A673 (cell line): Measurements from ENCODE around the gene EXT2. TPM values are rescaled to one million over a fixed set of nuclear protein-coding genes. Genes with fewer than 3 reads are reported as not detected.

ENCODE experiments used
- BruUV-seq: library from RNA; stranded (reverse); fragments of 400-500 nt; replicated peaks from 2 replicates; lab custom pipeline; 2021; lab: Mats Ljungman, UMichigan
- CTCF ChIA-PET: fragments of 300-600 bp; sonication (Branson Sonifier 250); formaldehyde crosslinking; loops from one replicate; lab custom pipeline; 2022; ENCODE audit warnings: antibody characterized with exemption; lab: Charles Lee
- POLR2A ChIA-PET: fragments of 300-600 bp; sonication (Branson Sonifier 250); formaldehyde crosslinking; loops from one replicate; lab custom pipeline; 2022; ENCODE audit warnings: antibody characterized with exemption; ENCODE audit not compliant: low non-redundant PET; lab: Charles Lee
- DNase-seq: peaks from one replicate; pipeline ENCODE4 v3.0.0-alpha.2; 2015; ENCODE audit warnings: low spot score
- H3K27ac ChIP-seq: fragments of 200-600 bp; sonication (generic); 2 replicates; pipeline ENCODE4 v1.5.1; 2016; ENCODE audit warnings: mixed run types, low read depth, mild to moderate bottlenecking, mixed read lengths, antibody characterized with exemption, low read length; ENCODE audit not compliant: poor library complexity, severe bottlenecking
- H3K27me3 ChIP-seq: fragments of 200-600 bp; sonication (generic); replicated peaks from 2 replicates; pipeline ENCODE4 v1.6.1; 2017; ENCODE audit warnings: mixed run types, low read depth, mild to moderate bottlenecking, mixed read lengths, antibody characterized with exemption, low read length; ENCODE audit not compliant: insufficient read depth, poor library complexity
- H3K36me3 ChIP-seq: fragments of 200-600 bp; sonication (generic); 2 replicates; pipeline ENCODE4 v1.6.1; 2016; ENCODE audit warnings: mixed run types, mild to moderate bottlenecking, mixed read lengths, antibody characterized with exemption, low read length; ENCODE audit not compliant: insufficient read depth, poor library complexity, severe bottlenecking
- H3K4me1 ChIP-seq: fragments of 200-600 bp; sonication (generic); 2 replicates; pipeline ENCODE4 v1.6.1; 2017; ENCODE audit warnings: mixed run types, mild to moderate bottlenecking, mixed read lengths, antibody characterized with exemption, low read length; ENCODE audit not compliant: insufficient read depth, poor library complexity, severe bottlenecking
- H3K4me3 ChIP-seq: fragments of 200-600 bp; sonication (generic); 2 replicates; pipeline ENCODE4 v1.5.1; 2016; ENCODE audit warnings: low read depth, mixed run types, mild to moderate bottlenecking, mixed read lengths, low read length; ENCODE audit not compliant: poor library complexity, severe bottlenecking
- H3K9me3 ChIP-seq: fragments of 200-600 bp; sonication (generic); 2 replicates; pipeline ENCODE4 v1.6.1; 2016; ENCODE audit warnings: mixed run types, low read depth, mild to moderate bottlenecking, mixed read lengths, antibody characterized with exemption, low read length; ENCODE audit not compliant: poor library complexity, severe bottlenecking
- EZH2 ChIP-seq: fragments of 200-600 bp; sonication (generic); IDR thresholded peaks from 2 replicates; pipeline ENCODE4 v1.6.1; 2017; ENCODE audit warnings: borderline replicate concordance, low read depth, mild to moderate bottlenecking, mixed read lengths, antibody characterized with exemption, low read length; ENCODE audit not compliant: poor library complexity, severe bottlenecking
- intact Hi-C: fragments of 100-400 bp; cut with micrococcal nuclease; formaldehyde crosslinking; loops from one replicate; pipeline ENCODE4 v1.10.0; 2022; ENCODE audit not compliant: unreplicated experiment
- total RNA-seq: library from RNA; stranded (reverse); gene quantifications from 2 replicates; pipeline ENCODE4 v1.2.3, GENCODE V29; 2021
- TF ChIP-seq, protein P1 (sequence below): fragments of 300-800, 200-600 bp; sonication (generic); conservative IDR thresholded peaks from 2 replicates; pipeline ENCODE4 v1.5.1; 2017; ENCODE audit warnings: low read depth, mild to moderate bottlenecking, antibody characterized with exemption, low read length, moderate library complexity, mixed read lengths

EXT2 gene
- total RNA-seq, 1 experiment from 2014 or later = 123 TPM

DNA sequence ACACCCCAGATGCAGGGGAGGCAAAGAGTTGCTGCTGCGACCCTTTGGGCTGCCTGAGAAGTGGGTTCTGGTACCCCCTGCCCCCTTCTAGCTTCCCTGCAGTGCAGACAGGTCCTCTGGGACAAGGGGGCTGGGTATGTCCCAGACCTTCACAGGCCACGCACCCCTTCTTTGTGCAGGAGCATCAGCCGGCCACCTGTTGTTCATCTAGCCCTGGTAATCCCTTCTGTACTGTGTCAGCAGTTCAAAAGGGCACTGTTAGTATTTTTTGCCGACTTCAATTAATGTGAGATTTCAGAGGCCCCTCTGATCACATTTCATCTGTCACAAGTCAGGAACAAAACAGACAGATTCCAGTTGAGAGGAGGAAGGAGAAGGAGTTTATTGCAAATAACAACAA is 164.6 kb downstream of the EXT2 start:
- no peaks in the 10 kb centered on the region for H3K9me3 ChIP-seq
- TF ChIP-seq, protein P1, sequence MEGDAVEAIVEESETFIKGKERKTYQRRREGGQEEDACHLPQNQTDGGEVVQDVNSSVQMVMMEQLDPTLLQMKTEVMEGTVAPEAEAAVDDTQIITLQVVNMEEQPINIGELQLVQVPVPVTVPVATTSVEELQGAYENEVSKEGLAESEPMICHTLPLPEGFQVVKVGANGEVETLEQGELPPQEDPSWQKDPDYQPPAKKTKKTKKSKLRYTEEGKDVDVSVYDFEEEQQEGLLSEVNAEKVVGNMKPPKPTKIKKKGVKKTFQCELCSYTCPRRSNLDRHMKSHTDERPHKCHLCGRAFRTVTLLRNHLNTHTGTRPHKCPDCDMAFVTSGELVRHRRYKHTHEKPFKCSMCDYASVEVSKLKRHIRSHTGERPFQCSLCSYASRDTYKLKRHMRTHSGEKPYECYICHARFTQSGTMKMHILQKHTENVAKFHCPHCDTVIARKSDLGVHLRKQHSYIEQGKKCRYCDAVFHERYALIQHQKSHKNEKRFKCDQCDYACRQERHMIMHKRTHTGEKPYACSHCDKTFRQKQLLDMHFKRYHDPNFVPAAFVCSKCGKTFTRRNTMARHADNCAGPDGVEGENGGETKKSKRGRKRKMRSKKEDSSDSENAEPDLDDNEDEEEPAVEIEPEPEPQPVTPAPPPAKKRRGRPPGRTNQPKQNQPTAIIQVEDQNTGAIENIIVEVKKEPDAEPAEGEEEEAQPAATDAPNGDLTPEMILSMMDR = no peak
- TF ChIP-seq EZH2 = no peak
- ChIA-PET CTCF (interaction anchor here (0.5 kb wide), 1 partner anchor 13 kb away, joined by 3 read pairs; no protein-coding TSS in a partner anchor), POLR2A (no interaction called here)
- no TSS peak for BruUV-seq
- H3K27me3 ChIP-seq = no peaks in the 10 kb centered on the region
- H3K27ac ChIP-seq = peak overlapping the region; percentile 32
- no peaks in the 10 kb centered on the region for H3K4me1 ChIP-seq
- intact Hi-C loops = no loop called here
- no peak overlapping the region for H3K4me3 ChIP-seq
- peaks cover 46% of the 10 kb centered on the region for H3K36me3 ChIP-seq
- no peak for DNase-seq

DNA sequence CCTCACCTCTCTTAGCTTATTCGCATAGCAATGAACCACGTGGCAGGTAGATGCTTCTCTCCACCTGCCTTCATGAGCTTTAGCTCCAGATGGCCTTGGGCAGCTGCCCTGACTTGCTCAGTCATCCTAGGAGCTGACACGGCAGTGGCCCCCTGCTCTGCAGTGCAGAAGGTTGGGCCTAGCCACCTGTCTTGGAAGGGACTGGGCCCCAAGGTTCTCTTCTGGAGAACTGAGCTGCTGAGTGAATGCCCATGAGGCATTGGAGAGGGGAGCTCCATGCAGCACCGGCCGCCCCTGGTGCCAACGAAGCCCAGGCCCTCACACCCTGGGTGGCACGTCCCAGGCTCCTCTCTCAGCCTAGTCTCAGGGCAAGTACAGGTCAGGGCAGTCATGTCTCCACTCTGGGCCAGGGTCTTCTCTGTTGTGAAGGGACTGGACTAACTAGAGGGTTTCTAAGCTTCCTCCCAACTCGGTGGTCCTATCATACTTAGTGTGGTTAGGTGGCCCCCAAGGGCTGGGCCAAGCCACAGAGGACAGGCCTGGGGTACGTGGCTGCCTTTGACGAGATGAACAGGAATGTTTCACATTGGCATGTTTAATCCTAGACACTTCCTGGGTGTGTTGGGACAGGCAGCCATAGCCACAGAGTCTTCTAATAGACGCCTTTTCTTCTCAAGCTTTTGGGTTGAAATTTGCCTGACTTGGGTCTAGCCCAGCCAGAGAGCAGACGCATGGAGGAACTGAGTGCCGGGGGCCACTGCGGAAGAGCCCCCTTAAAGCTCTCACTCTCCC is 166.5 kb downstream of the EXT2 start:
- TF ChIP-seq, protein P1 = no peak
- TF ChIP-seq EZH2 = no peak
- H3K36me3 ChIP-seq = peaks cover 65% of the 10 kb centered on the region
- H3K9me3 ChIP-seq = no peaks in the 10 kb centered on the region
- no peak overlapping the region for H3K4me3 ChIP-seq
- H3K27ac ChIP-seq = peak overlapping the region; percentile 20
- ChIA-PET CTCF (no interaction called here), POLR2A (no interaction called here)
- H3K27me3 ChIP-seq = no peaks in the 10 kb centered on the region
- no TSS peak for BruUV-seq
- intact Hi-C loops = no loop called here
- H3K4me1 ChIP-seq = no peaks in the 10 kb centered on the region
- DNase-seq = no peak

DNA sequence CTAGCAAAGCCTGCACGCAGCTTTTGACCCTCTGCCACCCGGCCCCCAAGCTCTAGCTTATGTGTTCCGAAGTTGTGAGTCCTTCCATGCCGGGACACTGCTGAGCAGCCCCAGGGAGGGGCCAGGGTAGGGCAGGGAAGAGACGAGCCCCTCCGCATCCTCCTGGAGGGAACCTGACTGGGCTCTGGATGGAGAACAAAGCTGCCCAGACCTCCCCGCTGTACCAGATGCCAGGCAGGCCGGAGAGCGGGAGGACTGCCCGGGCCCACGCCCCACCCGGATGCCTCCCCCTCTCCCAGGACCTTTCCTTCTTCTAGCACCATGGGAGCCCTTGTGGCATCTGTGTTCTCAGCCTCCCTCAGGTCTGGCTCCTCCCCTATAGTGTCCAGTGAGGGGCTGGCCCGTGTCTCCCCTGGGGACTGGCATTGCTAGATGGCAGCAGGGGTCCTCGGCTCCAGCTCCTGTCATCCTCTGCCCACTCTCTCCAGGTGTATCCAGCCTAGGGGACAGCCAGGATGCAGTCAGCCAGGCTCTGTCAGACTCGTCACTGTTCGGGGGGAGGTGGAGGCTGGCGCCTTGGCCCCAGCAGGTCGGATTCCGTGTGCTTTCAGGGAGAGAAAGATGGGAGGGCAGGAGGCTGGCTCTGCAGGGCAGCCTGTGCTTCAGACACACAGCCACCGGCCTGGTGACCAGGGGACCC is 168.4 kb downstream of the EXT2 start:
- no peaks in the 10 kb centered on the region for H3K9me3 ChIP-seq
- POLR2A ChIA-PET = no interaction called here
- H3K27me3 ChIP-seq = no peaks in the 10 kb centered on the region
- CTCF ChIA-PET = no interaction called here
- BruUV-seq = no TSS peak
- DNase-seq = no peak
- TF ChIP-seq, protein P1 = no peak
- TF ChIP-seq EZH2 = no peak
- H3K4me3 ChIP-seq = no peak overlapping the region
- no peaks in the 10 kb centered on the region for H3K4me1 ChIP-seq
- peaks cover 84% of the 10 kb centered on the region for H3K36me3 ChIP-seq
- H3K27ac ChIP-seq = peak overlapping the region; percentile 20
- intact Hi-C loops = no loop called here
